OCI-LY7 (cell line): Measurements from ENCODE around the gene POLR2L. TPM values are rescaled to one million over a fixed set of nuclear protein-coding genes. Genes with fewer than 3 reads are reported as not detected.

Experiments used
- BruUV-seq: library from RNA; stranded (reverse); fragments of 400-500 nt; replicated peaks from 2 replicates; lab custom pipeline; 2021; lab: Mats Ljungman, UMichigan
- CTCF ChIA-PET: fragments of 300-600 bp; sonication (Branson Sonifier 250); formaldehyde crosslinking; loops from one replicate; lab custom pipeline; 2022; ENCODE audit warnings: antibody characterized with exemption; ENCODE audit not compliant: unreplicated experiment; lab: Charles Lee
- POLR2A ChIA-PET: fragments of 300-600 bp; sonication (Branson Sonifier 250); formaldehyde crosslinking; loops from one replicate; lab custom pipeline; 2022; ENCODE audit warnings: antibody characterized with exemption; lab: Charles Lee
- DNase-seq: peaks from one replicate; pipeline ENCODE4 v3.0.0-alpha.2; 2015; ENCODE audit warnings: low spot score
- H2AFZ ChIP-seq: fragments of 200-600 bp; sonication (generic), shearing (Covaris generic); 2 replicates; pipeline ENCODE4 v1.6.1; 2014; ENCODE audit warnings: mild to moderate bottlenecking, antibody characterized with exemption, low read length, moderate library complexity
- H3K27ac ChIP-seq: fragments of 200-600 bp; sonication (generic); 2 replicates; pipeline ENCODE4 v1.5.1; 2014; ENCODE audit warnings: mixed run types, low read depth, mild to moderate bottlenecking, moderate library complexity, low read length, inconsistent platforms; ENCODE audit not compliant: poor library complexity, severe bottlenecking
- H3K36me3 ChIP-seq: fragments of 200-600 bp; sonication (generic); 2 replicates; pipeline ENCODE4 v1.6.1; 2014; ENCODE audit warnings: mild to moderate bottlenecking, antibody characterized with exemption, low read length, moderate library complexity, mixed read lengths; ENCODE audit not compliant: insufficient read depth
- H3K4me1 ChIP-seq: fragments of 200-600 bp; sonication (generic); 2 replicates; pipeline ENCODE4 v1.5.1; 2014; ENCODE audit warnings: mild to moderate bottlenecking, low read length; ENCODE audit not compliant: insufficient read depth, poor library complexity, severe bottlenecking
- H3K4me2 ChIP-seq: fragments of 200-600 bp; sonication (generic); 2 replicates; pipeline ENCODE4 v1.6.1; 2014; ENCODE audit warnings: mild to moderate bottlenecking, low read length
- H3K4me3 ChIP-seq: fragments of 200-600 bp; sonication (generic); 2 replicates; pipeline ENCODE4 v1.5.1; 2014; ENCODE audit warnings: mild to moderate bottlenecking, low read depth, low read length; ENCODE audit not compliant: poor library complexity, severe bottlenecking
- H3K79me2 ChIP-seq: fragments of 200-600 bp; sonication (generic); 2 replicates; pipeline ENCODE4 v1.6.1; 2016; ENCODE audit warnings: low read depth, mild to moderate bottlenecking, low read length, moderate library complexity, mixed read lengths; ENCODE audit not compliant: insufficient read depth
- H3K9me2 ChIP-seq: fragments of 200-600 bp; sonication (generic); 2 replicates; pipeline ENCODE4 v1.6.1; 2016; ENCODE audit warnings: mild to moderate bottlenecking, low read length, mixed read lengths; ENCODE audit not compliant: insufficient read depth
- H3K9me3 ChIP-seq: fragments of 200-600 bp; sonication (generic); 2 replicates; pipeline ENCODE4 v1.6.1; 2014; ENCODE audit warnings: mild to moderate bottlenecking, mixed run types, low read length, mixed read lengths
- H4K20me1 ChIP-seq: fragments of 200-600 bp; sonication (generic); 2 replicates; pipeline ENCODE4 v1.6.1; 2014; ENCODE audit warnings: mild to moderate bottlenecking, antibody characterized with exemption, low read length, moderate library complexity, mixed read lengths; ENCODE audit not compliant: insufficient read depth
- CTCF ChIP-seq: fragments of 200-600 bp; sonication (generic); conservative IDR thresholded peaks from 2 replicates; pipeline ENCODE4 v1.5.1; 2014; ENCODE audit warnings: mild to moderate bottlenecking, antibody characterized with exemption, low read length, moderate library complexity, mixed read lengths
- EZH2phosphoT487 ChIP-seq: fragments of 200-600 bp; sonication (generic); IDR thresholded peaks from 2 replicates; pipeline ENCODE4 v1.6.1; 2018; ENCODE audit warnings: low read depth, borderline replicate concordance, mild to moderate bottlenecking, mixed run types, antibody characterized with exemption, low read length, moderate library complexity, mixed read lengths
- intact Hi-C: fragments of 100-400 bp; cut with micrococcal nuclease; formaldehyde crosslinking; loops from one replicate; pipeline ENCODE4 v1.10.0; 2022; ENCODE audit not compliant: unreplicated experiment
- total RNA-seq, 2 experiments: library from RNA; depleted of rRNA in 1 of 2; stranded (reverse); fragments of >200 nt in 1 of 2; shearing (Covaris generic) in 1 of 2; gene quantifications; 2 replicates each; pipeline ENCODE4 v1.2.3, GENCODE V29; 2014 to 2022

POLR2L gene
- total RNA-seq, 2 experiments from 2014 or later: 88.3 to 206 TPM

DNA sequence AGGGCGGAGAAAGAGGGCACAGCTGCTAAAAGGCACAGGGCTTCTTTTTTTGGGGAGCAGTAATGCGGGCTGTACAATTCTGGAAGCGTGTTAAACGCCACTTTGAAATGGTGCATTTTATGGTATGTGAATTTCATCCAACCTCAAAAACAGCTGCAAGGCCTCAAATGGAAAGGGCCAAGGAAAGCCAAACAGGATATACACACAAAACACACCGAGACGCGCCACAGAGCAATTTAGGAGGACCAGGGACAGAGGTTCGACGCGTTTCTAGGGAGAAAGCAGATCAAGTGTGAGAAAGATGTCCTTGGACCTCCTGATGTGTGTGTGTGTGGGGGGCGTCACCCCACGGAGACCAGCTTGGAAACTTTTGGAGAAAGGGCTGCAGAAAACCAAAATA lies 31.4 kb upstream of the POLR2L start:
- Histone ChIP-seq H3K4me3 (no peak overlapping the region), H3K4me2 (no peak overlapping the region), H3K27ac (no peak overlapping the region), H3K79me2 (no peaks in the 10 kb centered on the region), H3K9me3 (no peaks in the 10 kb centered on the region), H3K36me3 (peaks cover 9% of the 10 kb centered on the region; the same call in 1 of the 2 replicates), H3K4me1 (no peaks in the 10 kb centered on the region), H3K9me2 (no peaks in the 10 kb centered on the region), H4K20me1 (no peaks in the 10 kb centered on the region), H2AFZ (no peak overlapping the region)
- ChIA-PET POLR2A (no interaction called here), CTCF (no interaction called here)
- intact Hi-C loops: no loop called here
- DNase-seq: no peak
- TF ChIP-seq CTCF (no peak), EZH2phosphoT487 (no peak)
- BruUV-seq: no TSS peak

DNA sequence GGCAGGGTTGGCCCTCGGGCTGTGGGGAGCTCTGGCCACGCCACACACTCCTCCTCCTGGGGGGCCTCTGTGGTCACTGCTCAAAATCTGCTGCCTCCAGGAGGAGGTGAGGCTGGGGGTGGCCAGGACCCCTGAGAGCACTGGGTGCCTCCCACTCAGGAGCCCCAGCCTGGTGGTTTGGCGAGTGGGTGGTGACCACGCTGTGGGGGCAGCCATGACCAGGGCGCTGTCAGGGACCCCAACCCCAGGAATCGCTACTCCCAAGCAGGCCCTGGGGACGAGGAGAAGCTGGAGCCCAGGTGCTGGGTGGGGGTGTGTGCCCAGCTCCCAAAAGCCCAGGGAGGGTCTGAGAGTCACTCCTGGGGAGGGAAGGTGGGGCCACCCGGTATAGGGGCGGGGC lies 30.5 kb upstream of the POLR2L start:
- H3K9me3 ChIP-seq: no peaks in the 10 kb centered on the region
- peaks cover 6% of the 10 kb centered on the region; the same call in 1 of the 2 replicates for H3K36me3 ChIP-seq
- H3K4me2 ChIP-seq: no peak overlapping the region
- DNase-seq: no peak
- no peaks in the 10 kb centered on the region for H3K4me1 ChIP-seq
- POLR2A ChIA-PET: interaction anchor here (0.6 kb wide), 1 partner anchor 83 kb away, joined by 3 read pairs; the partner anchor contains the start of gene CEND1
- no peaks in the 10 kb centered on the region for H3K79me2 ChIP-seq
- H3K4me3 ChIP-seq: no peak overlapping the region
- no peaks in the 10 kb centered on the region for H4K20me1 ChIP-seq
- no peak overlapping the region for H2AFZ ChIP-seq
- BruUV-seq: no TSS peak
- no peaks in the 10 kb centered on the region for H3K9me2 ChIP-seq
- TF ChIP-seq CTCF (no peak), EZH2phosphoT487 (no peak)
- CTCF ChIA-PET: no interaction called here
- intact Hi-C loops: no loop called here
- no peak overlapping the region for H3K27ac ChIP-seq

DNA sequence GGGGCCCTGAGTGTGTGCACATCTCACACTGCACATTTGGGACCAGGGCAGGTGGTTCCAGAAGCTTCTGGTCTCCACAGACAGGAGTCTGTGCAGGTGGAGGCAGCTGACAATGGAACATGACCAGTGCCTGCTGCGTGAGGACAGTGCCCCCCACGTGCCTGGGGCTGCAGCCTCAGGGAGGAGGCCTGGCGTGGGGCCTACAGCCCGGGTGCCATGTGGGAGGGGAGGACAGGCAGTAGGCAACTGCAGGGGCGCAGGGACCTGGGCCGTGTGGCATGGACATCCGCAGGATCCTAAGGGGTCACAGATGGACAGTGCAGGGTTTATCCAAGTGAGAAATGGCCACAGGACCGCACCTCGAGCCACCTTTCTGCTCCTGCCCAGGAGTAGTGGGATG lies 29.1 kb upstream of the POLR2L start:
- Histone ChIP-seq H3K27ac (no peak overlapping the region), H3K4me3 (no peak overlapping the region), H3K79me2 (no peaks in the 10 kb centered on the region), H2AFZ (no peak overlapping the region), H3K9me3 (no peaks in the 10 kb centered on the region), H3K36me3 (peaks cover 5% of the 10 kb centered on the region; the same call in 1 of the 2 replicates), H4K20me1 (no peaks in the 10 kb centered on the region), H3K4me1 (no peaks in the 10 kb centered on the region), H3K9me2 (no peaks in the 10 kb centered on the region), H3K4me2 (no peak overlapping the region)
- DNase-seq: no peak
- ChIA-PET CTCF (no interaction called here), POLR2A (no interaction called here)
- intact Hi-C loops: no loop called here
- no peak for TF ChIP-seq EZH2phosphoT487
- TF ChIP-seq CTCF: no peak
- no TSS peak for BruUV-seq
